ENCODE results near the gene KLRD1. TPM values are rescaled to one million over a fixed set of nuclear protein-coding genes. Genes with fewer than 3 reads are reported as not detected.

KLRD1 gene
- polyA plus RNA-seq, 1 of the 3 experiments (the other 2 are of a cell fraction): not detected

GRCh38 chr12:10305411-10305810 lies 2.3 kb upstream of the KLRD1 start:
- Histone ChIP-seq H3K4me3 (ENCODE audit: low read depth in 2 of 2, low read length in 1 of 2) (no peak overlapping the region), H2AFZ (ENCODE audit: low read depth) (no peak overlapping the region), H3F3A (replicated peaks; ENCODE audit: insufficient read depth) (no peaks in the 10 kb centered on the region), H3K36me3 (replicated peaks in 1 of 2; ENCODE audit: control insufficient read depth in 1 of 2, insufficient read depth in 2 of 2, low read length in 1 of 2) (no peaks in the 10 kb centered on the region), H3K9ac (no peak overlapping the region), H3K27me3 (ENCODE audit: insufficient read depth) (no peaks in the 10 kb centered on the region), H3K9me3 (no peaks in the 10 kb centered on the region), H4K20me1 (ENCODE audit: insufficient read depth) (no peaks in the 10 kb centered on the region), H3K4me1 (ENCODE audit: control insufficient read depth in 1 of 2, insufficient read depth in 2 of 2, low read depth in 1 of 2, low read length in 1 of 2) (no peaks in the 10 kb centered on the region), H3K27ac (ENCODE audit: low read depth in 2 of 2, low read length in 1 of 2) (no peak overlapping the region), H3K4me2 (no peak overlapping the region), H3K79me2 (ENCODE audit: insufficient read depth) (no peaks in the 10 kb centered on the region), H3K9me2 (no peaks in the 10 kb centered on the region)
- TF ChIP-seq PBX3 (IDR thresholded peaks at IDR 0.05) (no peak), MEF2A (IDR thresholded peaks at IDR 0.05; ENCODE audit: borderline replicate concordance, low read depth) (no peak), RFX5 (IDR thresholded peaks at IDR 0.05; ENCODE audit: low read length) (no peak), FOSL2 (IDR thresholded peaks at IDR 0.05; ENCODE audit: borderline replicate concordance, low read depth) (no peak), RAD21 (IDR thresholded peaks at IDR 0.05; ENCODE audit: low read length) (no peak), FOXJ3 (CRISPR knock-in tag; IDR thresholded peaks at IDR 0.05) (no peak), REST (IDR thresholded peaks at IDR 0.05; ENCODE audit: low read depth, low read length) (no peak), TEAD4 (IDR thresholded peaks at IDR 0.05; ENCODE audit: borderline replicate concordance, insufficient read depth) (no peak), SIN3A (IDR thresholded peaks at IDR 0.05; ENCODE audit: borderline replicate concordance, low read depth, low read length) (no peak), NRF1 (IDR thresholded peaks at IDR 0.05; ENCODE audit: low read depth, low read length) (no peak), CTCF (IDR thresholded peaks at IDR 0.05) (no peak), TAF1 (IDR thresholded peaks at IDR 0.05; ENCODE audit: borderline replicate concordance, low read depth, low read length) (no peak), USF2 (IDR thresholded peaks at IDR 0.05; ENCODE audit: borderline replicate concordance, low read depth, low read length) (no peak), NFIC (IDR thresholded peaks at IDR 0.05; ENCODE audit: borderline replicate concordance) (no peak), GABPA (IDR thresholded peaks at IDR 0.05; ENCODE audit: low read depth) (no peak), POLR2AphosphoS5 (IDR thresholded peaks at IDR 0.05; ENCODE audit: low read depth, low read length) (no peak), GATA2 (CRISPR knock-in tag; IDR thresholded peaks at IDR 0.05) (no peak)
- no peak for DNase-seq
- ChIA-PET POLR2A (no interaction called here), CTCF (no interaction called here)
- 18% methylated on average over 5 of the region's 5 CpGs for WGBS (ENCODE audit: low lambda C conversion rate)
